Measurements from ENCODE around the gene KCND1.
A peak's percentile ranks its signal among the peaks of the same experiment; 100 is the strongest.

KCND1 gene

DNA sequence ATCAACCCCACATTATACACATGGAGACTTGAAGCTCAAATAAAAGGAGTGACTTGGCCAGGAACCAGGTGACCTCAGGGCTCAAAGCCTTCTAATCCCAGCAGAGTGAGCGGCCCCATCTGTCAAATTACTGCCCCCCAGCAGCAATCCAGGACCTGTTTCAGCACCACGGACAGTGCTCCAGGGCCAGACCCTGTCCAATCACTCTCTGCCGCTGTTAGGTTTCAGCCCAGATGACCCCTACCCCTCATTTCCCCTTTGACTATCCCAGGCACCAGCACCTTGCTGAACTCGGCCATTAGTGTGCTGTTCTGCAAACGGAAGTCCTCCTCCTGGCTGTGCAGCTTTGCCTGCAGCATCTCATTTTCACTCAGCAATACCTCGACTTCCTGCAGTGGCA lies 25.3 kb upstream of the KCND1 start:
- H3K4me3 ChIP-seq (ENCODE audit: low read depth, low read length) = no peak overlapping the region
- H3K36me3 ChIP-seq (ENCODE audit: control insufficient read depth in 2 of 2, insufficient read depth in 1 of 2, low read length in 2 of 2) = peaks cover 11 to 68% of the 10 kb centered on the region in 2 experiments
- no peaks in the 10 kb centered on the region for H3K9me3 ChIP-seq (ENCODE audit: control insufficient read depth, insufficient read depth, low read depth, low read length)
- CTCF ChIA-PET = interaction anchor here (1.2 kb wide), 1 partner anchor 25 kb away, joined by 4 read pairs; the partner anchor contains the start of gene KCND1
- POLR2A ChIA-PET = no interaction called here
- TF ChIP-seq, protein P1, sequence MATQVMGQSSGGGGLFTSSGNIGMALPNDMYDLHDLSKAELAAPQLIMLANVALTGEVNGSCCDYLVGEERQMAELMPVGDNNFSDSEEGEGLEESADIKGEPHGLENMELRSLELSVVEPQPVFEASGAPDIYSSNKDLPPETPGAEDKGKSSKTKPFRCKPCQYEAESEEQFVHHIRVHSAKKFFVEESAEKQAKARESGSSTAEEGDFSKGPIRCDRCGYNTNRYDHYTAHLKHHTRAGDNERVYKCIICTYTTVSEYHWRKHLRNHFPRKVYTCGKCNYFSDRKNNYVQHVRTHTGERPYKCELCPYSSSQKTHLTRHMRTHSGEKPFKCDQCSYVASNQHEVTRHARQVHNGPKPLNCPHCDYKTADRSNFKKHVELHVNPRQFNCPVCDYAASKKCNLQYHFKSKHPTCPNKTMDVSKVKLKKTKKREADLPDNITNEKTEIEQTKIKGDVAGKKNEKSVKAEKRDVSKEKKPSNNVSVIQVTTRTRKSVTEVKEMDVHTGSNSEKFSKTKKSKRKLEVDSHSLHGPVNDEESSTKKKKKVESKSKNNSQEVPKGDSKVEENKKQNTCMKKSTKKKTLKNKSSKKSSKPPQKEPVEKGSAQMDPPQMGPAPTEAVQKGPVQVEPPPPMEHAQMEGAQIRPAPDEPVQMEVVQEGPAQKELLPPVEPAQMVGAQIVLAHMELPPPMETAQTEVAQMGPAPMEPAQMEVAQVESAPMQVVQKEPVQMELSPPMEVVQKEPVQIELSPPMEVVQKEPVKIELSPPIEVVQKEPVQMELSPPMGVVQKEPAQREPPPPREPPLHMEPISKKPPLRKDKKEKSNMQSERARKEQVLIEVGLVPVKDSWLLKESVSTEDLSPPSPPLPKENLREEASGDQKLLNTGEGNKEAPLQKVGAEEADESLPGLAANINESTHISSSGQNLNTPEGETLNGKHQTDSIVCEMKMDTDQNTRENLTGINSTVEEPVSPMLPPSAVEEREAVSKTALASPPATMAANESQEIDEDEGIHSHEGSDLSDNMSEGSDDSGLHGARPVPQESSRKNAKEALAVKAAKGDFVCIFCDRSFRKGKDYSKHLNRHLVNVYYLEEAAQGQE (tag by site-specific recombination; IDR thresholded peaks at IDR 0.05) = peak; percentile 97
- TF ChIP-seq HOXC10 (CRISPR knock-in tag; IDR thresholded peaks at IDR 0.05) = no peak
- H3K4me1 ChIP-seq (ENCODE audit: control insufficient read depth, insufficient read depth, low read length) = no peaks in the 10 kb centered on the region
- H3K27ac ChIP-seq (ENCODE audit: extremely low read depth, low read depth, low read length) = no peak overlapping the region

DNA sequence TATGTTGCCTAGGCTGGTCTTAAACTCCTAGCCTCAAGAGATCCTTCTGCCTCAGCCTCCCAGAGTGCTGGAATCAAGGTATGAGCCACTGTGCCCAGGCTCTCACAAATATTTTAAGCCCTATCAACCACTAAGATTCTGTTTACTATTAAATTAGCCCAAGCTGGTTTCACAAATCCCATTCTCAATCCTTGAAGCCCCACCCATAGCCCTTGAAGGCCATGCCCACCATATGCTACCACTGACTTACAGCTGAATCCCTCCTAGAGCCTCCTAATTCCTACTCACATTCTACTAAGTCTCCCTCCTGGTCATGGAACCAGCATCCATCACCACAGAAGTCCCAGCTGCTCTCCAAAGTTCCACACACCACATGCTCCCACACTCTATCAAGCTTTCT lies 20.7 kb upstream of the KCND1 start:
- Histone ChIP-seq H3K27ac (ENCODE audit: extremely low read depth, low read depth, low read length) (no peak overlapping the region), H3K4me1 (ENCODE audit: control insufficient read depth, insufficient read depth, low read length) (no peaks in the 10 kb centered on the region), H3K36me3 (ENCODE audit: control insufficient read depth in 2 of 2, insufficient read depth in 1 of 2, low read length in 2 of 2) (peaks cover 4 to 84% of the 10 kb centered on the region in 2 experiments), H3K9me3 (ENCODE audit: control insufficient read depth, insufficient read depth, low read depth, low read length) (no peaks in the 10 kb centered on the region), H3K4me3 (ENCODE audit: low read depth, low read length) (no peak overlapping the region)
- CTCF ChIA-PET = interaction anchor here (0.7 to 1.0 kb wide), 2 partner anchors 20 to 46 kb away, joined by 3 read pairs; no protein-coding TSS in a partner anchor
- POLR2A ChIA-PET = interaction anchor here (0.5 kb wide), 1 partner anchor 19 kb away, joined by 3 read pairs; no protein-coding TSS in a partner anchor
- TF ChIP-seq, protein P2, sequence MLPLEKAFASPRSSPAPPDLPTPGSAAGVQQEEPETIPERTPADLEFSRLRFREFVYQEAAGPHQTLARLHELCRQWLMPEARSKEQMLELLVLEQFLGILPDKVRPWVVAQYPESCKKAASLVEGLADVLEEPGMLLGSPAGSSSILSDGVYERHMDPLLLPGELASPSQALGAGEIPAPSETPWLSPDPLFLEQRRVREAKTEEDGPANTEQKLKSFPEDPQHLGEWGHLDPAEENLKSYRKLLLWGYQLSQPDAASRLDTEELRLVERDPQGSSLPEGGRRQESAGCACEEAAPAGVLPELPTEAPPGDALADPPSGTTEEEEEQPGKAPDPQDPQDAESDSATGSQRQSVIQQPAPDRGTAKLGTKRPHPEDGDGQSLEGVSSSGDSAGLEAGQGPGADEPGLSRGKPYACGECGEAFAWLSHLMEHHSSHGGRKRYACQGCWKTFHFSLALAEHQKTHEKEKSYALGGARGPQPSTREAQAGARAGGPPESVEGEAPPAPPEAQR (tag by site-specific recombination; IDR thresholded peaks at IDR 0.05) = no peak
- TF ChIP-seq FEZF1 (tag by site-specific recombination; IDR thresholded peaks at IDR 0.05) (no peak), ZNF266 (tag by site-specific recombination; IDR thresholded peaks at IDR 0.05; ENCODE audit: low read depth) (no peak), BCL11B (tag by site-specific recombination; IDR thresholded peaks at IDR 0.05; ENCODE audit: low read depth) (no peak), ZNF596 (tag by site-specific recombination; IDR thresholded peaks at IDR 0.05) (no peak), ZNF146 (tag by site-specific recombination; IDR thresholded peaks at IDR 0.05) (no peak), ZNF174 (tag by site-specific recombination; IDR thresholded peaks at IDR 0.05) (no peak), ZNF223 (tag by site-specific recombination; IDR thresholded peaks at IDR 0.05) (no peak), ZNF341 (tag by site-specific recombination; IDR thresholded peaks at IDR 0.05; ENCODE audit: low read depth) (no peak)
- TF ChIP-seq, protein P3, sequence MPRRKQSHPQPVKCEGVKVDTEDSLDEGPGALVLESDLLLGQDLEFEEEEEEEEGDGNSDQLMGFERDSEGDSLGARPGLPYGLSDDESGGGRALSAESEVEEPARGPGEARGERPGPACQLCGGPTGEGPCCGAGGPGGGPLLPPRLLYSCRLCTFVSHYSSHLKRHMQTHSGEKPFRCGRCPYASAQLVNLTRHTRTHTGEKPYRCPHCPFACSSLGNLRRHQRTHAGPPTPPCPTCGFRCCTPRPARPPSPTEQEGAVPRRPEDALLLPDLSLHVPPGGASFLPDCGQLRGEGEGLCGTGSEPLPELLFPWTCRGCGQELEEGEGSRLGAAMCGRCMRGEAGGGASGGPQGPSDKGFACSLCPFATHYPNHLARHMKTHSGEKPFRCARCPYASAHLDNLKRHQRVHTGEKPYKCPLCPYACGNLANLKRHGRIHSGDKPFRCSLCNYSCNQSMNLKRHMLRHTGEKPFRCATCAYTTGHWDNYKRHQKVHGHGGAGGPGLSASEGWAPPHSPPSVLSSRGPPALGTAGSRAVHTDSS (tag by site-specific recombination; IDR thresholded peaks at IDR 0.05) = no peak
- TF ChIP-seq, protein P4, sequence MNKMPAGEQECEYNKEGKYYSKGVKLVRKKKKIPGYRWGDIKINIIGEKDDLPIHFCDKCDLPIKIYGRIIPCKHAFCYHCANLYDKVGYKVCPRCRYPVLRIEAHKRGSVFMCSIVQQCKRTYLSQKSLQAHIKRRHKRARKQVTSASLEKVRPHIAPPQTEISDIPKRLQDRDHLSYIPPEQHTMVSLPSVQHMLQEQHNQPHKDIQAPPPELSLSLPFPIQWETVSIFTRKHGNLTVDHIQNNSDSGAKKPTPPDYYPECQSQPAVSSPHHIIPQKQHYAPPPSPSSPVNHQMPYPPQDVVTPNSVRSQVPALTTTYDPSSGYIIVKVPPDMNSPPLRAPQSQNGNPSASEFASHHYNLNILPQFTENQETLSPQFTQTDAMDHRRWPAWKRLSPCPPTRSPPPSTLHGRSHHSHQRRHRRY (tag by site-specific recombination; IDR thresholded peaks at IDR 0.05) = no peak
- TF ChIP-seq, protein P5, sequence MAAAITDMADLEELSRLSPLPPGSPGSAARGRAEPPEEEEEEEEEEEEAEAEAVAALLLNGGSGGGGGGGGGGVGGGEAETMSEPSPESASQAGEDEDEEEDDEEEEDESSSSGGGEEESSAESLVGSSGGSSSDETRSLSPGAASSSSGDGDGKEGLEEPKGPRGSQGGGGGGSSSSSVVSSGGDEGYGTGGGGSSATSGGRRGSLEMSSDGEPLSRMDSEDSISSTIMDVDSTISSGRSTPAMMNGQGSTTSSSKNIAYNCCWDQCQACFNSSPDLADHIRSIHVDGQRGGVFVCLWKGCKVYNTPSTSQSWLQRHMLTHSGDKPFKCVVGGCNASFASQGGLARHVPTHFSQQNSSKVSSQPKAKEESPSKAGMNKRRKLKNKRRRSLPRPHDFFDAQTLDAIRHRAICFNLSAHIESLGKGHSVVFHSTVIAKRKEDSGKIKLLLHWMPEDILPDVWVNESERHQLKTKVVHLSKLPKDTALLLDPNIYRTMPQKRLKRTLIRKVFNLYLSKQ (tag by site-specific recombination; IDR thresholded peaks at IDR 0.05; ENCODE audit: borderline replicate concordance) = no peak
- TF ChIP-seq, protein P6, sequence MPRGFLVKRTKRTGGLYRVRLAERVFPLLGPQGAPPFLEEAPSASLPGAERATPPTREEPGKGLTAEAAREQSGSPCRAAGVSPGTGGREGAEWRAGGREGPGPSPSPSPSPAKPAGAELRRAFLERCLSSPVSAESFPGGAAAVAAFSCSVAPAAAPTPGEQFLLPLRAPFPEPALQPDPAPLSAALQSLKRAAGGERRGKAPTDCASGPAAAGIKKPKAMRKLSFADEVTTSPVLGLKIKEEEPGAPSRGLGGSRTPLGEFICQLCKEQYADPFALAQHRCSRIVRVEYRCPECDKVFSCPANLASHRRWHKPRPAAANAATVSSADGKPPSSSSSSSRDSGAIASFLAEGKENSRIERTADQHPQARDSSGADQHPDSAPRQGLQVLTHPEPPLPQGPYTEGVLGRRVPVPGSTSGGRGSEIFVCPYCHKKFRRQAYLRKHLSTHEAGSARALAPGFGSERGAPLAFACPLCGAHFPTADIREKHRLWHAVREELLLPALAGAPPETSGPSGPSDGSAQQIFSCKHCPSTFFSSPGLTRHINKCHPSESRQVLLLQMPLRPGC (tag by site-specific recombination; IDR thresholded peaks at IDR 0.05) = no peak

Data from HEK293 (cell line).